ENCODE data around the gene PTPRG.

DNA sequence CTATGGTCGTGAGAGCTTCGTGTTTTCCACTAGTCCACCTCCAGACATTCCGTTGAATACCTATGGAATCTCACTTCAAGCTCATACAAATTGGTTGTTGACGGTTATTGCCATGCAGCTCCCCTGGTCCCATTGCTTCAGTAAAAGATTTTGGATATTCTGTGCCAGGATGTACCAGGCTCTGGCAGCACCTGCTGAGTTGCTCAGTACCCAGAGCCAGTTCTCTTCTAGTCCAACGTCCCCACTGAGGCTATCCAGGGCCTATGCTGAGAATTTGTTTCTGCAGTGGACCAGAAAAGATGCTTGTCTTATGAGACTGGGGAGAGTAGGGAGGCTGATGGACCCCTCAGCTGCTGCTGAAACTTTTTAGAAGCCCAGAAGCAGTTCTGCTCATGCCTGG lies 533.1 kb downstream of the PTPRG start:
- TF ChIP-seq CTCF (IDR thresholded peaks at IDR 0.05; ENCODE audit: poor library complexity) = no peak
- no peak for TF ChIP-seq EZH2phosphoT487 (IDR thresholded peaks at IDR 0.05; ENCODE audit: low read depth, severe bottlenecking, unreplicated experiment)
